SH-SY5Y (cell line): Measurements from ENCODE around the gene HSF4.

Experiments used
- GATA2 ChIP-seq: IDR thresholded peaks from 2 replicates; pipeline ENCODE4 v1.6.1; 2011; ENCODE audit warnings: mild to moderate bottlenecking, low read depth, low read length
- GATA3 ChIP-seq: IDR thresholded peaks from 2 replicates; pipeline ENCODE4 v1.6.1; 2011; ENCODE audit warnings: low read depth, mild to moderate bottlenecking, low read length, moderate library complexity

GRCh38 chr16:67148656-67149275, 15.8 kb upstream of the HSF4 start:
- TF ChIP-seq GATA2 (no peak), GATA3 (no peak)
